PC-9 (cell line): ENCODE data around the gene TSPAN31. TPM values are rescaled to one million over a fixed set of nuclear protein-coding genes. Genes with fewer than 3 reads are reported as not detected.

Experiments
- BruUV-seq: library from RNA; stranded (reverse); fragments of 400-500 nt; replicated peaks from 2 replicates; lab custom pipeline; 2021; lab: Mats Ljungman, UMichigan
- CTCF ChIA-PET: fragments of 300-600 bp; sonication (Branson Sonifier 250); formaldehyde crosslinking; loops from one replicate; lab custom pipeline; 2022; ENCODE audit warnings: antibody characterized with exemption; lab: Charles Lee
- POLR2A ChIA-PET: fragments of 300-600 bp; sonication (Branson Sonifier 250); formaldehyde crosslinking; loops from one replicate; lab custom pipeline; 2022; ENCODE audit warnings: antibody characterized with exemption; ENCODE audit not compliant: unreplicated experiment; lab: Charles Lee
- DNase-seq, 2 experiments: peaks; one replicate each; pipeline versions ENCODE4 v3.0.0 to v3.0.0-alpha.2; 2015 to 2022; ENCODE audit warnings: mixed read lengths in 1 of 2
- H2AFZ ChIP-seq: fragments of 200-600 bp; sonication (generic); 2 replicates; pipeline ENCODE4 v1.8.1; 2017; ENCODE audit warnings: antibody characterized with exemption
- H3F3A ChIP-seq: fragments of 200-600 bp; sonication (generic); 2 replicates; pipeline ENCODE4 v1.8.1; 2017; ENCODE audit warnings: antibody characterized with exemption, mild to moderate bottlenecking, low read depth; ENCODE audit not compliant: insufficient read depth
- H3K27ac ChIP-seq: fragments of 200-600 bp; sonication (generic); 2 replicates; pipeline ENCODE4 v1.6.1; 2016; ENCODE audit warnings: mixed run types
- H3K27me3 ChIP-seq: fragments of 200-600 bp; sonication (generic); 2 replicates; pipeline ENCODE4 v1.6.1; 2016; ENCODE audit warnings: low read depth, mixed run types; ENCODE audit not compliant: insufficient read depth
- H3K36me3 ChIP-seq: fragments of 200-600 bp; sonication (generic); 2 replicates; pipeline ENCODE4 v1.6.1; 2016; ENCODE audit warnings: low read depth, mixed run types
- H3K4me1 ChIP-seq: fragments of 200-600 bp; sonication (generic); replicated peaks from 2 replicates; pipeline ENCODE4 v1.6.1; 2016; ENCODE audit warnings: mixed run types; ENCODE audit not compliant: insufficient read depth
- H3K4me2 ChIP-seq: fragments of 200-600 bp; sonication (generic); 2 replicates; pipeline ENCODE4 v1.6.1; 2017; ENCODE audit warnings: mixed run types
- H3K4me3 ChIP-seq: fragments of 200-600 bp; sonication (generic); 2 replicates; pipeline ENCODE4 v1.6.1; 2016; ENCODE audit warnings: mixed run types
- H3K79me2 ChIP-seq: fragments of 200-600 bp; sonication (generic); 2 replicates; pipeline ENCODE4 v1.6.1; 2017; ENCODE audit warnings: low read depth, mixed run types
- H3K9me2 ChIP-seq: fragments of 200-600 bp; sonication (generic); 2 replicates; pipeline ENCODE4 v1.8.1; 2017; ENCODE audit warnings: mild to moderate bottlenecking; ENCODE audit not compliant: insufficient read depth
- H3K9me3 ChIP-seq: fragments of 200-600 bp; sonication (generic); 2 replicates; pipeline ENCODE4 v1.8.1; 2016; ENCODE audit warnings: low read depth; ENCODE audit not compliant: insufficient read depth
- H4K20me1 ChIP-seq: fragments of 200-600 bp; sonication (generic); 2 replicates; pipeline ENCODE4 v1.8.1; 2017; ENCODE audit not compliant: insufficient read depth
- CTCF ChIP-seq: fragments of 200-600 bp; sonication (generic); conservative IDR thresholded peaks from 2 replicates; pipeline ENCODE4 v1.6.1; 2017; ENCODE audit warnings: mixed run types, antibody characterized with exemption, mild to moderate bottlenecking, moderate library complexity
- EZH2 ChIP-seq: fragments of 200-600 bp; sonication (generic); IDR thresholded peaks from 2 replicates; pipeline ENCODE4 v1.8.0; 2017; ENCODE audit warnings: antibody characterized with exemption, low read depth
- intact Hi-C: fragments of 100-400 bp; cut with micrococcal nuclease; formaldehyde crosslinking; loops from one replicate; pipeline ENCODE4 v1.10.0; 2022; ENCODE audit not compliant: unreplicated experiment
- microRNA-seq: library from miRNA; unstranded; fragments of <30 nt; microRNA quantifications from one replicate; pipeline ENCODE4 v1.2.0, GENCODE V29; 2021; ENCODE audit warnings: borderline number of aligned reads, borderline replicate concordance
- total RNA-seq: library from RNA; stranded (reverse); gene quantifications from 2 replicates; pipeline ENCODE4 v1.2.3, GENCODE V29; 2021

The TSPAN31 gene
- total RNA-seq, 1 experiment from 2014 or later = 18.2 TPM

GRCh38 chr12:57796996-57797395 is 52.2 kb downstream of the TSPAN31 start:
- peaks cover 5% of the 10 kb centered on the region; the same call in 1 of the 2 replicates for H4K20me1 ChIP-seq
- POLR2A ChIA-PET = interaction anchor here (0.5 kb wide), 1 partner anchor 71 kb away, joined by 3 read pairs; no protein-coding TSS in a partner anchor
- no TSS peak for BruUV-seq
- H3K36me3 ChIP-seq = peaks cover 34% of the 10 kb centered on the region; the same call in 1 of the 2 replicates
- no peaks in the 10 kb centered on the region for H3K27me3 ChIP-seq
- no peak overlapping the region for H2AFZ ChIP-seq
- CTCF ChIA-PET = no interaction called here
- H3K27ac ChIP-seq = no peak overlapping the region
- peaks cover 25% of the 10 kb centered on the region for H3K4me1 ChIP-seq
- H3K4me3 ChIP-seq = no peak overlapping the region
- intact Hi-C loops = no loop called here
- H3K79me2 ChIP-seq = no peaks in the 10 kb centered on the region; the same call in 1 of the 2 replicates
- H3K9me2 ChIP-seq = no peaks in the 10 kb centered on the region
- H3K9me3 ChIP-seq = no peaks in the 10 kb centered on the region
- no peak for DNase-seq
- no peak for TF ChIP-seq EZH2
- no peak for TF ChIP-seq CTCF
- no peak overlapping the region for H3K4me2 ChIP-seq
- H3F3A ChIP-seq = peaks cover 29% of the 10 kb centered on the region

GRCh38 chr12:57797933-57798332 is 53.1 kb downstream of the TSPAN31 start:
- TF ChIP-seq EZH2 (no peak), CTCF (no peak)
- Histone ChIP-seq H3K4me2 (no peak overlapping the region), H3K4me3 (no peak overlapping the region), H3K27ac (no peak overlapping the region), H4K20me1 (0 out of 2 replicates have a peak, but pooled peaks cover 5% of the 10 kb centered on the region), H3K36me3 (peaks cover 30% of the 10 kb centered on the region; the same call in 1 of the 2 replicates), H2AFZ (no peak overlapping the region), H3K9me3 (no peaks in the 10 kb centered on the region), H3F3A (peaks cover 20% of the 10 kb centered on the region), H3K79me2 (no peaks in the 10 kb centered on the region; the same call in 1 of the 2 replicates), H3K27me3 (no peaks in the 10 kb centered on the region), H3K4me1 (peaks cover 25% of the 10 kb centered on the region), H3K9me2 (no peaks in the 10 kb centered on the region)
- no peak for DNase-seq
- intact Hi-C loops = no loop called here
- CTCF ChIA-PET = no interaction called here
- no TSS peak for BruUV-seq
- POLR2A ChIA-PET = no interaction called here

Small RNA genes within 50 kb of the gene (microRNA-seq; reads per million reads assigned to microRNA genes)
- gene MIR6759 = not detected

Other genes with a start within 250 kb of the TSPAN31 start
- 15.6 and 17.3 TPM in 2 replicates for gene DDIT3, start 224.5 kb upstream of the TSPAN31 start, total RNA-seq
- 47.3 and 78.4 TPM in 2 replicates for gene MBD6, start 222.2 kb upstream of the TSPAN31 start, total RNA-seq
- 93.4 and 105 TPM in 2 replicates for gene DCTN2, start 197.8 kb upstream of the TSPAN31 start, total RNA-seq
- 0.07 TPM in 1 of 2 replicates, not detected in the other for gene KIF5A, start 195.0 kb upstream of the TSPAN31 start, total RNA-seq
- 47.7 and 48.7 TPM in 2 replicates for gene PIP4K2C, start 153.8 kb upstream of the TSPAN31 start, total RNA-seq
- 16.2 and 18.1 TPM in 2 replicates for gene DTX3, start 140.2 kb upstream of the TSPAN31 start, total RNA-seq
- 12.9 and 18.8 TPM in 2 replicates for gene ARHGEF25, start 133.6 kb upstream of the TSPAN31 start, total RNA-seq
- gene B4GALNT1, start 111.8 kb upstream of the TSPAN31 start, total RNA-seq = 15.0 and 17.9 TPM in 2 replicates
- 96.7 and 108 TPM in 2 replicates for gene OS9, start 50.9 kb upstream of the TSPAN31 start, total RNA-seq
- gene AGAP2, start 6.3 kb upstream of the TSPAN31 start, total RNA-seq = 0.40 and 0.50 TPM in 2 replicates
- 156 and 194 TPM in 2 replicates for gene CDK4, start 7.3 kb downstream of the TSPAN31 start, total RNA-seq
- 18.9 and 21.2 TPM in 2 replicates for gene MARCHF9, start 10.1 kb downstream of the TSPAN31 start, total RNA-seq
- 1.6 and 1.8 TPM in 2 replicates for gene CYP27B1, start 22.0 kb downstream of the TSPAN31 start, total RNA-seq
- gene METTL1, start 27.1 kb downstream of the TSPAN31 start, total RNA-seq = 15.8 and 17.9 TPM in 2 replicates
- gene EEF1AKMT3, start 27.6 kb downstream of the TSPAN31 start, total RNA-seq = 13.1 and 17.8 TPM in 2 replicates
- 38.1 and 44.8 TPM in 2 replicates for gene TSFM, start 37.7 kb downstream of the TSPAN31 start, total RNA-seq
- gene AVIL, start 73.7 kb downstream of the TSPAN31 start, total RNA-seq = 1.6 and 3.0 TPM in 2 replicates
- gene CTDSP2, start 101.7 kb downstream of the TSPAN31 start, total RNA-seq = 102 and 107 TPM in 2 replicates
- 5.1 and 6.5 TPM in 2 replicates for gene ATP23, start 196.5 kb downstream of the TSPAN31 start, total RNA-seq